ENCODE measurements around the gene RNF144A. TPM values are rescaled to one million over a fixed set of nuclear protein-coding genes. Genes with fewer than 3 reads are reported as not detected.

The RNF144A gene
- total and polyA plus RNA-seq, 2 donors (not counting 1 experiment from before 2014, with no cell fraction given) = 0.17 to 0.24 TPM

- H3K36me3 ChIP-seq (ENCODE audit: control insufficient read depth, insufficient read depth, low read length) = no peaks in the 10 kb centered on the region
- no peak overlapping the region for H3K4me2 ChIP-seq (ENCODE audit: extremely low read depth, insufficient read depth, low read length)
- H3K9me3 ChIP-seq (ENCODE audit: control insufficient read depth, insufficient read depth, low read depth, low read length) = no peaks in the 10 kb centered on the region
- H4K20me1 ChIP-seq (ENCODE audit: control insufficient read depth, extremely low read depth, insufficient read depth, low read length) = no peaks in the 10 kb centered on the region
- H2AFZ ChIP-seq (ENCODE audit: low read length) = no peak overlapping the region
- H3K79me2 ChIP-seq (ENCODE audit: control insufficient read depth, insufficient read depth, low read length) = no peaks in the 10 kb centered on the region
- H3K27ac ChIP-seq (ENCODE audit: insufficient read depth, low read length) = no peak overlapping the region
- no peak for DNase-seq (ENCODE audit: low read depth in 2 of 2)
- H3K9ac ChIP-seq (ENCODE audit: insufficient read depth, low read length) = no peak overlapping the region
- TF ChIP-seq EZH2 (IDR thresholded peaks at IDR 0.05; ENCODE audit: low read length, missing control alignments) = no peak
- no peak for TF ChIP-seq CTCF (conservative IDR thresholded peaks at IDR 0.05 in 1 of 2, IDR thresholded peaks at IDR 0.05 in 1 of 2; ENCODE audit: low read depth in 1 of 2, low read length in 2 of 2)
- H3K4me1 ChIP-seq (ENCODE audit: control insufficient read depth, extremely low read depth, insufficient read depth, low read length) = no peaks in the 10 kb centered on the region
- no peaks in the 10 kb centered on the region for H3K27me3 ChIP-seq (ENCODE audit: control insufficient read depth, insufficient read depth, low read length)
- no peak overlapping the region for H3K4me3 ChIP-seq (replicated peaks in 1 of 4; ENCODE audit: control extremely low read depth in 1 of 4, insufficient read depth in 1 of 4, low read depth in 3 of 4, low read length in 4 of 4)
Observed at GRCh38 chr2:7035884-7036283, 118.7 kb downstream of the RNF144A start.

- Histone ChIP-seq H3K36me3 (ENCODE audit: control insufficient read depth, insufficient read depth, low read length) (no peaks in the 10 kb centered on the region), H3K4me1 (ENCODE audit: control insufficient read depth, extremely low read depth, insufficient read depth, low read length) (no peaks in the 10 kb centered on the region), H3K9me3 (ENCODE audit: control insufficient read depth, insufficient read depth, low read depth, low read length) (no peaks in the 10 kb centered on the region), H2AFZ (ENCODE audit: low read length) (no peak overlapping the region), H3K27ac (ENCODE audit: insufficient read depth, low read length) (no peak overlapping the region), H3K79me2 (ENCODE audit: control insufficient read depth, insufficient read depth, low read length) (no peaks in the 10 kb centered on the region), H3K9ac (ENCODE audit: insufficient read depth, low read length) (no peak overlapping the region), H3K4me2 (ENCODE audit: extremely low read depth, insufficient read depth, low read length) (no peak overlapping the region), H3K27me3 (ENCODE audit: control insufficient read depth, insufficient read depth, low read length) (no peaks in the 10 kb centered on the region), H4K20me1 (ENCODE audit: control insufficient read depth, extremely low read depth, insufficient read depth, low read length) (no peaks in the 10 kb centered on the region), H3K4me3 (replicated peaks in 1 of 4; ENCODE audit: control extremely low read depth in 1 of 4, insufficient read depth in 1 of 4, low read depth in 3 of 4, low read length in 4 of 4) (no peak overlapping the region)
- TF ChIP-seq CTCF (conservative IDR thresholded peaks at IDR 0.05 in 1 of 2, IDR thresholded peaks at IDR 0.05 in 1 of 2; ENCODE audit: low read depth in 1 of 2, low read length in 2 of 2) = peak; percentile 37 to 88
- no peak for TF ChIP-seq EZH2 (IDR thresholded peaks at IDR 0.05; ENCODE audit: low read length, missing control alignments)
- DNase-seq (ENCODE audit: low read depth in 2 of 2) = peak; percentile 50 to 74
Observed at GRCh38 chr2:7037340-7038333, 120.4 kb downstream of the RNF144A start.

GRCh38 chr2:7040547-7040946 lies 123.3 kb downstream of the RNF144A start:
- TF ChIP-seq CTCF (conservative IDR thresholded peaks at IDR 0.05 in 1 of 2, IDR thresholded peaks at IDR 0.05 in 1 of 2; ENCODE audit: low read depth in 1 of 2, low read length in 2 of 2) (no peak), EZH2 (IDR thresholded peaks at IDR 0.05; ENCODE audit: low read length, missing control alignments) (no peak)
- H2AFZ ChIP-seq (ENCODE audit: low read length) = no peak overlapping the region
- no peaks in the 10 kb centered on the region for H3K9me3 ChIP-seq (ENCODE audit: control insufficient read depth, insufficient read depth, low read depth, low read length)
- no peak overlapping the region for H3K4me3 ChIP-seq (replicated peaks in 1 of 4; ENCODE audit: control extremely low read depth in 1 of 4, insufficient read depth in 1 of 4, low read depth in 3 of 4, low read length in 4 of 4)
- DNase-seq (ENCODE audit: low read depth in 2 of 2) = no peak
- no peak overlapping the region for H3K4me2 ChIP-seq (ENCODE audit: extremely low read depth, insufficient read depth, low read length)
- H3K27me3 ChIP-seq (ENCODE audit: control insufficient read depth, insufficient read depth, low read length) = no peaks in the 10 kb centered on the region
- no peaks in the 10 kb centered on the region for H3K79me2 ChIP-seq (ENCODE audit: control insufficient read depth, insufficient read depth, low read length)
- H3K27ac ChIP-seq (ENCODE audit: insufficient read depth, low read length) = no peak overlapping the region
- H3K36me3 ChIP-seq (ENCODE audit: control insufficient read depth, insufficient read depth, low read length) = no peaks in the 10 kb centered on the region
- H3K4me1 ChIP-seq (ENCODE audit: control insufficient read depth, extremely low read depth, insufficient read depth, low read length) = no peaks in the 10 kb centered on the region
- no peak overlapping the region for H3K9ac ChIP-seq (ENCODE audit: insufficient read depth, low read length)
- no peaks in the 10 kb centered on the region for H4K20me1 ChIP-seq (ENCODE audit: control insufficient read depth, extremely low read depth, insufficient read depth, low read length)
